Esophagus muscularis mucosa (tissue), 2 donors: ENCODE results near the gene AXL.

Experiments
- POLR2A ChIP-seq: fragments of 450-650 bp; IDR thresholded peaks from one replicate; pipeline ENCODE4 v1.6.1; 2017; ENCODE audit warnings: antibody characterized with exemption, moderate library complexity, mild to moderate bottlenecking, low read depth
- POLR2AphosphoS5 ChIP-seq, 2 donors: sonication (generic); formaldehyde crosslinking; IDR thresholded peaks; one replicate each; pipeline ENCODE4 v1.6.1; 2017; ENCODE audit warnings: antibody characterized with exemption in 2 of 2

- TF ChIP-seq POLR2AphosphoS5 (IDR thresholded peaks at IDR 0.05) (no peak), POLR2A (no peak)
These were observed 20.5 kb upstream of the AXL start for GRCh38 chr19:41198559-41198958.
